SU-DHL-6 (cell line): ENCODE results near the gene SLC4A2.

Experiments used
- EZH2phosphoT487 ChIP-seq: fragments of 200-600 bp; sonication (generic), shearing (Covaris generic); conservative IDR thresholded peaks from 2 replicates; pipeline ENCODE4 v1.6.1; 2018; ENCODE audit warnings: mild to moderate bottlenecking, antibody characterized with exemption, low read length, moderate library complexity, mixed read lengths
- TF ChIP-seq, protein P1 (sequence below): fragments of 200-600 bp; sonication (generic); IDR thresholded peaks from one replicate; pipeline ENCODE4 v1.5.1; 2017; ENCODE audit warnings: antibody characterized with exemption, mild to moderate bottlenecking, low read length, moderate library complexity; ENCODE audit not compliant: insufficient read depth, poor library complexity, severe bottlenecking

DNA sequence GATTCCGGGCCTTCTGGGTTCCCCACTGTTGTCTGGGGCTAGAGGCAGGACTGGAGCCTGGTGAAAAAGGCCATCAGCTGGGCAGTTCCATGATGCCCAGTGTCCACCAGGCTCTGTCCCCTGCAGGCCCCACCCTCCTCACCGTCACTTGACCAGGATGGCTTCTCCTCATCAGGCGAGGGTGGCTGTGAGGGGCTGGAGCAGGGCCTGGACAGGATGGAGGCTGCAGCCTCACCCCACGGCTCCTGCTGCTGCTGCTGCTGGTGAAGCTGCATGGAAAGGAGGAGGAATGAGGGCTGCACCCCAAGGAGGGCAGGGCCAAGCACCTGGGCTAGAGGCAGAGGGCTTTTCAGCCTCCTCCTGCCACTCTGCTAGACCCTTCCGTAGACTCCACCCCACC, 43.4 kb upstream of the SLC4A2 start:
- TF ChIP-seq, protein P1, sequence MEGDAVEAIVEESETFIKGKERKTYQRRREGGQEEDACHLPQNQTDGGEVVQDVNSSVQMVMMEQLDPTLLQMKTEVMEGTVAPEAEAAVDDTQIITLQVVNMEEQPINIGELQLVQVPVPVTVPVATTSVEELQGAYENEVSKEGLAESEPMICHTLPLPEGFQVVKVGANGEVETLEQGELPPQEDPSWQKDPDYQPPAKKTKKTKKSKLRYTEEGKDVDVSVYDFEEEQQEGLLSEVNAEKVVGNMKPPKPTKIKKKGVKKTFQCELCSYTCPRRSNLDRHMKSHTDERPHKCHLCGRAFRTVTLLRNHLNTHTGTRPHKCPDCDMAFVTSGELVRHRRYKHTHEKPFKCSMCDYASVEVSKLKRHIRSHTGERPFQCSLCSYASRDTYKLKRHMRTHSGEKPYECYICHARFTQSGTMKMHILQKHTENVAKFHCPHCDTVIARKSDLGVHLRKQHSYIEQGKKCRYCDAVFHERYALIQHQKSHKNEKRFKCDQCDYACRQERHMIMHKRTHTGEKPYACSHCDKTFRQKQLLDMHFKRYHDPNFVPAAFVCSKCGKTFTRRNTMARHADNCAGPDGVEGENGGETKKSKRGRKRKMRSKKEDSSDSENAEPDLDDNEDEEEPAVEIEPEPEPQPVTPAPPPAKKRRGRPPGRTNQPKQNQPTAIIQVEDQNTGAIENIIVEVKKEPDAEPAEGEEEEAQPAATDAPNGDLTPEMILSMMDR: no peak
- TF ChIP-seq EZH2phosphoT487: no peak
